ACC112 (cell line): Measurements from ENCODE around the gene SPNS1.
A peak's percentile ranks its signal among the peaks of the same experiment; 100 is the strongest.
"Not testable (repeated sequence)": the region's sequence is repeated elsewhere in the genome, so short reads cannot be mapped to it uniquely, and the experiment has no call there.

ENCODE experiments used
- H2AFZ ChIP-seq: fragments of 200-600 bp; sonication (generic); one replicate; pipeline ENCODE4 v1.6.0; 2017; ENCODE audit warnings: antibody characterized with exemption, low read length; ENCODE audit not compliant: unreplicated experiment
- H3K27ac ChIP-seq: fragments of 200-600 bp; sonication (generic); 2 replicates; pipeline ENCODE4 v1.5.1; 2014; ENCODE audit warnings: low read depth, mild to moderate bottlenecking, antibody characterized with exemption, low read length, moderate library complexity
- H3K27me3 ChIP-seq: fragments of 200-600 bp; sonication (generic); 2 replicates; pipeline ENCODE4 v1.6.1; 2014; ENCODE audit warnings: mild to moderate bottlenecking, antibody characterized with exemption, low read length, moderate library complexity, mixed read lengths; ENCODE audit not compliant: insufficient read depth
- H3K36me3 ChIP-seq: fragments of 200-600 bp; sonication (generic); 2 replicates; pipeline ENCODE4 v1.6.1; 2016; ENCODE audit warnings: mild to moderate bottlenecking, antibody characterized with exemption, low read length, moderate library complexity, mixed read lengths; ENCODE audit not compliant: insufficient read depth
- H3K4me1 ChIP-seq: fragments of 200-600 bp; sonication (generic); one replicate; pipeline ENCODE4 v1.6.1; 2016; ENCODE audit warnings: low read length, mixed read lengths; ENCODE audit not compliant: insufficient read depth, unreplicated experiment, control insufficient read depth
- H3K4me3 ChIP-seq: fragments of 200-600 bp; sonication (generic); 2 replicates; pipeline ENCODE4 v1.5.1; 2014; ENCODE audit warnings: mild to moderate bottlenecking, low read depth, low read length
- H3K79me2 ChIP-seq: fragments of 200-600 bp; sonication (generic); one replicate; pipeline ENCODE4 v1.6.0; 2016; ENCODE audit warnings: low read length; ENCODE audit not compliant: control insufficient read depth, unreplicated experiment, insufficient read depth

SPNS1 gene

DNA sequence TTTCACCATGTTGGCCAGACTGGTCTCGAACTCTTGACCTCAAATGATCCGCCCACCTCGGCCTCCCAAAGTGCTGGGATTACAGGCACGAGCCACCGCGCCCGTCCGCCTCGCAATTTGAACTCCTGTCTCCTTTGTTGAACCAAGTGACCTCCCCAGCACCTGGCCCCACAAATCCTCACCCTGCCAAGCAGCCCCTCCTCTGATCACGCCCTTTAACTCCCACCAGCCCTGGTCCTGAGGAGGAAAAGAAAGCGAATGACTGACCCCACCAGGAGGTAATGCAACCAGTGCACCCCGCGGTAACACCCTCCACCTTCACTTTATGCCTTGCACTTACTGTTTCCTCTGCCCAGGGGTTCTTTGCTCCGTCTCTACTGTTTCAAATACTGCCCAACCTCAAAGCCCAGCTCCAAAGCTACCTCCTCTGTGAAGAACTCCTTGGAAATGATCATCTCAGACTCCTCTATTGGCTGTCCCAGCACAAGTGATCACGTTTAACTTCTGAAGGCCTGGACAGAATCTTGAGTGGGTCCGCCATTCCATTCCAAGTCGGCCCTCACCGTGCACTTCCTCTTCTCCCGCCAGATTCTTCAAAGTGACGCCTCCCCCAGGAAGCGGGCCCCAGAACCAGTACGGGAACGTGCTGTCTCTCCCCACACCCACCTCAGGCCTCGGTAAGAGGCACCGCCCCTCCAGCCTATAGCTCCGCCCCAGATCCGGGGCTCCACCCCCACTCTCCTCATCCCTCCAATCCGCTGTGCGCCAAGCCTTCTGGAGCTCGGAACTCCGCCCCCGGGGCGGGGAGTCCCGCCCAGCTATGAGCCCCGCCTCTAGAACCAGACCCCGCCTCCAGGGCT lies 38.4 kb upstream of the SPNS1 start:
- H3K4me3 ChIP-seq: no peak overlapping the region
- no peak overlapping the region for H2AFZ ChIP-seq
- H3K36me3 ChIP-seq: no peaks in the 10 kb centered on the region
- no peaks in the 10 kb centered on the region for H3K27me3 ChIP-seq
- H3K79me2 ChIP-seq: no peaks in the 10 kb centered on the region
- no peak overlapping the region for H3K27ac ChIP-seq
- peaks cover 4% of the 10 kb centered on the region for H3K4me1 ChIP-seq

DNA sequence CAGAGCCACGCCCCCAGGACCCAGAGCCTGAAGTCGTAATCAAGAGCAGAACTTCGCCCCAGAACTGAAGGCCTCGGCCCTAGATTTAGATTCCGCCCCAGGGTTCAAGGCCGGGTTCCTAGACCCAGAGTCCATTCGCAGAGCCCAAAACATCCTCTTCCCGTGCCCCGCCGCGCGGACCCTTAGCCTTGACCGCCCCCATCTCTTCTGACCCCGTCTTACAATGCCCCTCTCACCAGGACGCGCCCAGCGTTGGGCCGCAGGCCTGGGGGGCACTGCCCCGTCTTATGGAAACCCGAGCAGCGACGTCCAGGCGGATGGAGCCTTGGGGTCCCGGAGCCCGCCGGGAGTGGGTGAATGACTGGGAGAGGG lies 37.8 kb upstream of the SPNS1 start:
- Histone ChIP-seq H3K27ac (no peak overlapping the region), H3K4me1 (peaks cover 4% of the 10 kb centered on the region), H2AFZ (no peak overlapping the region), H3K27me3 (no peaks in the 10 kb centered on the region), H3K79me2 (no peaks in the 10 kb centered on the region), H3K4me3 (no peak overlapping the region), H3K36me3 (no peaks in the 10 kb centered on the region)

- Histone ChIP-seq H3K27me3 (no peaks in the 10 kb centered on the region), H3K36me3 (no peaks in the 10 kb centered on the region), H3K27ac (no peak overlapping the region), H3K4me1 (peaks cover 4% of the 10 kb centered on the region), H2AFZ (no peak overlapping the region), H3K4me3 (no peak overlapping the region), H3K79me2 (no peaks in the 10 kb centered on the region)
Measured at GRCh38 chr16:28937222-28937876, 37.2 kb upstream of the SPNS1 start.

- H3K27me3 ChIP-seq: no peaks in the 10 kb centered on the region
- H2AFZ ChIP-seq: no peak overlapping the region
- H3K27ac ChIP-seq: no peak overlapping the region
Measured at GRCh38 chr16:28938721-28939120, 35.9 kb upstream of the SPNS1 start.

DNA sequence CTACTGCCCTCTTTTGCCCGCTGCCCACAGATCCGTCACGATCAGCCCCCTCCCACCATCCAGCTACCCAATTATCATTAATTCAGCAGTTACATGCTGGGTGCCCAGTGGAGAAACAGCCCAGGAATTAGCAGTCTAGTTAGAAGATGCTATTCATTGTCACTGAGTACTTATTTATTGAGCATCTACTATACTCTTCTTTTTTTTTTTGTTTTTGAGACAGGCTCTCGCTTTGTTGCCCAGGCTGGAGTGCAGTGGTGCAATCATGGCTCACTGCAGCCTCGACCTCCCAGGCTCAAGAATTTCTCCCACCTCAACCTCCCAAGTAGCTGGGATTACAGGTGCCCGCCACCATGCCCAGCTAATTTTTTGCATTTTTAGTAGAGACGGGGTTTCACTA lies 34.8 kb upstream of the SPNS1 start:
- H2AFZ ChIP-seq, H3K4me1 ChIP-seq, H3K4me3 ChIP-seq, H3K36me3 ChIP-seq, H3K27ac ChIP-seq, H3K79me2 ChIP-seq, H3K27me3 ChIP-seq: not testable (repeated sequence)

More at GRCh38 chr16:28938721-28939120, 35.9 kb upstream of the SPNS1 start:
- Histone ChIP-seq H3K79me2 (no peaks in the 10 kb centered on the region), H3K4me1 (peaks cover 4% of the 10 kb centered on the region), H3K36me3 (no peaks in the 10 kb centered on the region), H3K4me3 (no peak overlapping the region)

- H3K27ac ChIP-seq: no peak overlapping the region
- no peaks in the 10 kb centered on the region for H3K27me3 ChIP-seq
- H3K36me3 ChIP-seq: no peaks in the 10 kb centered on the region
- peaks cover 10% of the 10 kb centered on the region for H3K4me1 ChIP-seq
- no peak overlapping the region for H2AFZ ChIP-seq
- H3K4me3 ChIP-seq: no peak overlapping the region
- no peaks in the 10 kb centered on the region for H3K79me2 ChIP-seq
Measured at GRCh38 chr16:28943281-28943680, 31.3 kb upstream of the SPNS1 start.

- Histone ChIP-seq H3K4me3 (no peak overlapping the region), H3K79me2 (peaks cover 8% of the 10 kb centered on the region), H3K36me3 (no peaks in the 10 kb centered on the region), H3K27ac (no peak overlapping the region), H3K27me3 (no peaks in the 10 kb centered on the region), H2AFZ (no peak overlapping the region), H3K4me1 (peaks cover 10% of the 10 kb centered on the region)
Measured at GRCh38 chr16:28946681-28947080, 27.9 kb upstream of the SPNS1 start.

GRCh38 chr16:28950648-28951409 lies 23.7 kb upstream of the SPNS1 start, which contains the start of gene NFATC2IP:
TSS of gene NFATC2IP (plus strand) at chr16:28950937. CDS start at chr16:28951012, 75 bp downstream.
- peak within 1 kb of the TSS; percentile 77 for H3K4me3 ChIP-seq
- 0 out of 2 replicates have a peak, but pooled peaks cover 4% of the 10 kb centered on the region for H3K36me3 ChIP-seq
- peaks cover 14% of the 10 kb centered on the region for H3K4me1 ChIP-seq
- peak within 1 kb of the TSS; percentile 70 for H2AFZ ChIP-seq
- peaks cover 27% of the 10 kb centered on the region for H3K79me2 ChIP-seq
- no peaks in the 10 kb centered on the region for H3K27me3 ChIP-seq
- H3K27ac ChIP-seq: peak within 1 kb of the TSS; percentile 12; the same call in 1 of the 2 replicates

- no peaks in the 10 kb centered on the region for H3K27me3 ChIP-seq
- H3K4me3 ChIP-seq: peak overlapping the region; percentile 77
- peaks cover 14% of the 10 kb centered on the region for H3K4me1 ChIP-seq
- H3K79me2 ChIP-seq: peaks cover 27% of the 10 kb centered on the region
- 0 out of 2 replicates have a peak, but pooled peaks cover 4% of the 10 kb centered on the region for H3K36me3 ChIP-seq
- no peak overlapping the region for H3K27ac ChIP-seq
- peak overlapping the region; percentile 58 for H2AFZ ChIP-seq
Measured at GRCh38 chr16:28951410-28951943, 23.1 kb upstream of the SPNS1 start.

- Histone ChIP-seq H3K4me3 (no peak overlapping the region), H3K36me3 (peaks cover 12% of the 10 kb centered on the region; the same call in 1 of the 2 replicates), H2AFZ (no peak overlapping the region), H3K4me1 (no peaks in the 10 kb centered on the region), H3K27ac (no peak overlapping the region), H3K79me2 (peaks cover 7% of the 10 kb centered on the region), H3K27me3 (no peaks in the 10 kb centered on the region)
Measured at GRCh38 chr16:28958216-28958615, 16.4 kb upstream of the SPNS1 start.
